Fibroblast of lung (primary cell): Measurements from ENCODE around the gene DCLK2.

ENCODE experiments used
- EZH2 ChIP-seq: IDR thresholded peaks from 2 replicates; pipeline ENCODE4 v1.5.1; 2012; ENCODE audit warnings: low read length, control low read depth, mild to moderate bottlenecking; ENCODE audit errors: missing control alignments
- TF ChIP-seq, protein P1 (sequence below), 2 donors: IDR thresholded peaks in 1 of 2; conservative IDR thresholded peaks in 1 of 2; 1 replicate in 1 of 2; 2 replicates in 1 of 2; pipeline ENCODE4 v1.5.1; 2011 to 2012; ENCODE audit warnings: low read length in 2 of 2, control low read depth in 1 of 2, inconsistent platforms in 1 of 2, low read depth in 1 of 2, mild to moderate bottlenecking in 1 of 2

DNA sequence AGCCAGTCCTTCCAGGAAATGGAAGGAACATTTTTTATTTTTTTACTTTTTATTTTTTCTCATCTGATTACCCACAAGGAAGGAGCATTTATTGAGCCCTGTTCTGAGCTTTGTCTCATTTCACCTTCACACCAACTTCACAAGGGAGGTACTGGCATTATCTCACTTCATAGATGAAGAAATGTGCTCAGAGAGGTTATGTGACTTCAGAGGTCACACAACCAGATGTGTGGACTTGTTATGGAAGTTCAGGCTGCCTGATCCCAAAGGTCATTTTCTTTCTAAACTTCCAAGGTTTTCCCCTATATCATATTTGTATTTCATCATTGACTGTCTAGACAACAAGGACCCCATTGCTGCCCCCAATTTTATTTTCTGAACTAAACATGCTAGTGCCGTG, 160.3 kb downstream of the DCLK2 start:
- TF ChIP-seq, protein P1, sequence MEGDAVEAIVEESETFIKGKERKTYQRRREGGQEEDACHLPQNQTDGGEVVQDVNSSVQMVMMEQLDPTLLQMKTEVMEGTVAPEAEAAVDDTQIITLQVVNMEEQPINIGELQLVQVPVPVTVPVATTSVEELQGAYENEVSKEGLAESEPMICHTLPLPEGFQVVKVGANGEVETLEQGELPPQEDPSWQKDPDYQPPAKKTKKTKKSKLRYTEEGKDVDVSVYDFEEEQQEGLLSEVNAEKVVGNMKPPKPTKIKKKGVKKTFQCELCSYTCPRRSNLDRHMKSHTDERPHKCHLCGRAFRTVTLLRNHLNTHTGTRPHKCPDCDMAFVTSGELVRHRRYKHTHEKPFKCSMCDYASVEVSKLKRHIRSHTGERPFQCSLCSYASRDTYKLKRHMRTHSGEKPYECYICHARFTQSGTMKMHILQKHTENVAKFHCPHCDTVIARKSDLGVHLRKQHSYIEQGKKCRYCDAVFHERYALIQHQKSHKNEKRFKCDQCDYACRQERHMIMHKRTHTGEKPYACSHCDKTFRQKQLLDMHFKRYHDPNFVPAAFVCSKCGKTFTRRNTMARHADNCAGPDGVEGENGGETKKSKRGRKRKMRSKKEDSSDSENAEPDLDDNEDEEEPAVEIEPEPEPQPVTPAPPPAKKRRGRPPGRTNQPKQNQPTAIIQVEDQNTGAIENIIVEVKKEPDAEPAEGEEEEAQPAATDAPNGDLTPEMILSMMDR (conservative IDR thresholded peaks at IDR 0.05 in 1 of 2, IDR thresholded peaks at IDR 0.05 in 1 of 2; ENCODE audit: low read depth in 1 of 2, low read length in 2 of 2), result no peak
- no peak for TF ChIP-seq EZH2
